SW480 (cell line): ENCODE data around the gene STRN3.
"Not testable (repeated sequence)": the region's sequence is repeated elsewhere in the genome, so short reads cannot be mapped to it uniquely, and the experiment has no call there.

Experiments
- DNase-seq: peaks from one replicate; pipeline ENCODE4 v3.0.0-alpha.2; 2016; ENCODE audit warnings: low spot score

Gene STRN3

GRCh38 chr14:30967364-30968098 lies 58.6 kb downstream of the STRN3 start:
- DNase-seq, result not testable (repeated sequence)

- DNase-seq, result no peak
Observed at GRCh38 chr14:30966415-30967363, 59.5 kb downstream of the STRN3 start.

GRCh38 chr14:30965861-30966260 lies 60.3 kb downstream of the STRN3 start:
- DNase-seq, result not testable (repeated sequence)

- not testable (repeated sequence) for DNase-seq
Observed at GRCh38 chr14:30962537-30962936, 63.6 kb downstream of the STRN3 start.

- no peak for DNase-seq
Observed at GRCh38 chr14:30961330-30961729, 64.8 kb downstream of the STRN3 start.

GRCh38 chr14:30960216-30960615 lies 66.0 kb downstream of the STRN3 start:
- DNase-seq, result no peak

- no peak for DNase-seq
Observed at GRCh38 chr14:30958555-30959407, 67.4 kb downstream of the STRN3 start.

- no peak for DNase-seq
Observed at GRCh38 chr14:30957813-30958370, 68.3 kb downstream of the STRN3 start.

GRCh38 chr14:30949651-30950050 lies 76.5 kb downstream of the STRN3 start:
- no peak for DNase-seq

GRCh38 chr14:30943694-30944093 lies 82.5 kb downstream of the STRN3 start:
- no peak for DNase-seq

GRCh38 chr14:30940886-30941285 lies 85.3 kb downstream of the STRN3 start:
- no peak for DNase-seq

GRCh38 chr14:30938617-30939016 lies 87.6 kb downstream of the STRN3 start:
- no peak for DNase-seq

GRCh38 chr14:30935445-30935844 lies 90.7 kb downstream of the STRN3 start:
- no peak for DNase-seq

- not testable (repeated sequence) for DNase-seq
Observed at GRCh38 chr14:30933937-30934336, 92.2 kb downstream of the STRN3 start.

GRCh38 chr14:30928462-30928861 lies 97.7 kb downstream of the STRN3 start:
- DNase-seq, result no peak

- no peak for DNase-seq
Observed at GRCh38 chr14:30925254-30925653, 100.9 kb downstream of the STRN3 start.

GRCh38 chr14:30921788-30922187 lies 104.4 kb downstream of the STRN3 start:
- DNase-seq, result no peak

- no peak for DNase-seq
Observed at GRCh38 chr14:30921305-30921704, 104.9 kb downstream of the STRN3 start.

GRCh38 chr14:30915596-30915995 lies 110.6 kb downstream of the STRN3 start:
- DNase-seq, result no peak

GRCh38 chr14:30914812-30915211 lies 111.4 kb downstream of the STRN3 start:
- DNase-seq, result no peak

GRCh38 chr14:30908826-30909225 lies 117.4 kb downstream of the STRN3 start:
- no peak for DNase-seq

- DNase-seq, result no peak
Observed at GRCh38 chr14:30907659-30908057, 118.5 kb downstream of the STRN3 start.
